HG03460 (cell line): ENCODE data around the gene ZNF783.
"Not testable (repeated sequence)": the region's sequence is repeated elsewhere in the genome, so short reads cannot be mapped to it uniquely, and the experiment has no call there.

Source experiments
- ATAC-seq: cut with Tn5 transposase; IDR thresholded peaks from one replicate; pipeline ENCODE4 v1.9.1; 2021; ENCODE audit not compliant: unreplicated experiment

Gene ZNF783

DNA sequence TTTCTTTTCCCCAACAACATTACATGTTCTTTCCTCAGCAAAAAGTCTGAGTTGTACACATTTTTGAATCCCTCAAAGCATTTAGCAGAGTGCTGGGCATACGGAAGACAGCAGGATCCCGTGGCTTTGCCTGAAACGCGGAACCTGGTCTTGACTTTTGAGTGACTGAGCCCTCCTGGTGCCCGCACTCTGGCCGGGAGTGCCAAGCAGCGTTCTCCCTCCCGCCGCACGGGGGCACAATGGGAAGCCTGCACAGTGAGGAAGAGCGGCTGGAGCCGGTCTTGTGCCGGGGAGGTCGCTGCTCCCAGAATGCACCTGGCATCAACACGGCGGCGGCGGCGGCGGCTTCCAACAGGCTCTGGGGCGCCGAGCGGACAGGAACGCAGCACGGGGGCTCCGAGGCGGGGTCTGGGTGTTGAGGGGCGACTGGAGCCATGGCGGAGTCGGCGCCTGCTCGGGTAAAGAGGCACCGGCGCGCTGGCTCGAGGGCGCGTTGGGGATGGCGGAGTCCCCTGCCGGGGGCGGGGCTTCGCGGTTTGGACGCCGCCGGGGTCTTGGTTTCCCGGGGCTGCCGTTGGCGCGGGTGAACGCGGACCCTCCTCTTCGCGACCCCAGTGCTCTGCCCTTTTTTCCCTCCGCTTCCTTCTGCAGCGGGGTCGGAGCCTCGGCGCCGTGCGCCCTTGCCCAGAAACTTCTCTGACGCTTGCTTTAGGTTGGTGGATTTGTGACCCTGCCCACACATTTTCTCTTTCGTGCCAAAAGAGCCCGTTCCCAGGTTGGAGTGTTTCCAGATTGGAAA lies 22.5 kb upstream of the ZNF783 start, which contains the start of gene ZNF212:
Gene ZNF212, plus strand, starts transcription at position 307 of the 799 bp plus-strand sequence. Its CDS starts 128 bp downstream, at position 435.
- ATAC-seq: peak; percentile 100

GRCh38 chr7:149240637-149241036 lies 21.4 kb upstream of the ZNF783 start:
- no peak for ATAC-seq

DNA sequence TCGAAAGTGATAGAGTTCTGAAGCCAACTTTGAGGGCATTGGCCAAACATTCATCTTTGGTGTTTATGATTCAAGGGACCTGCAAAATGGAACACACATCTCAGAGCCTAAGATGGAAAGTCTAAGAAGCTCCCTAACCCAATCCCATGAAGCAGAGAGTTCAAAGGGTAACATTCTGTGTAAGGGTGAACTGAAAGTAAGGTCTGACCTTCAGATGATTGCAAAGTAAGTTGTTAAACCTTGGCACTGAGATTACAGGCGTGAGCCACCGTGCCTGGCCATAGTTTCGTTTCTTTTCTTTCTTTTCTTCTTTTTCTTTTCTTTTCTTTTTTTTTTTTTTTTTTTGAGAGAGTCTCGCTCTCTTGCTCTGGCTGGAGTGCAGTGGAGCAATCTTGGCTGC lies 20.3 kb upstream of the ZNF783 start:
- no peak for ATAC-seq

DNA sequence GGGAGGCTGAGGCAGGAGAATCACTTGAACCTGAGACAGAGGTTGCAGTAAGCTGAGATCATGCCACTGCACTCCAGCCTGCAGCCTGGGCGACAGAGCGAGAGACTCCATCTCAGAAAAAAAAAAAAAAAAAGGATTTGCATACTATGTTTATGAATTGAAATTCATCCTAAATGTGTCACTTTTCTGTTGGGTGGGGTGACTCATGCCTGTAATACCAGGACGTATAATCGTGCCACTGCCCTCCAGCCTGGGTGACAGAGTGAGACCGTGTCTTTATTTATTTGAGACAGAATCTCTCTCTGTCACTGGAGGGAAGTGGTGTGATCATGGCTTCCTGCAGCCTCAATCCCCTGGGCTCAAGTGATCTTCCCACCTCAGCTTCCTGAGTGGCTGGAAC lies 16.8 kb upstream of the ZNF783 start:
- peak; percentile 48 for ATAC-seq

DNA sequence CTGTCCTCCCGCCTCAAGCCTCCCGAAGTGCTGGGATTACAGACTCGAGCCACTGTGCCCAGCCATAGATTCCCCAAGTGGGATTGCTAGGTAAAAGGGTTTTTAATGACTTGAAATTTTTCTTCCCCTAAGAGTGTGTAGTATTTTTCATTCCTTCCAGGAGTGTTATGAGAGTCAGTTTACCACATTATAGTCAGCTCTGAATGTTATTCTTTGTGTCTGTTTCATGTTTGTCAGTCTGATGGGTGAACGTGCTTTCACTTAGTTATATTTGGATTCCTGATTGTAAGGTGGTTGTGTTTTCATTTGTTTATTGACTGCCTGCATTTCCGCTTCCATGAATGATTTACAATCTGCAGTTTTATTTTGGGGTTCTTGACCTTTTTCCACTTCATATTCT lies 16.3 kb upstream of the ZNF783 start:
- ATAC-seq: peak; percentile 15

DNA sequence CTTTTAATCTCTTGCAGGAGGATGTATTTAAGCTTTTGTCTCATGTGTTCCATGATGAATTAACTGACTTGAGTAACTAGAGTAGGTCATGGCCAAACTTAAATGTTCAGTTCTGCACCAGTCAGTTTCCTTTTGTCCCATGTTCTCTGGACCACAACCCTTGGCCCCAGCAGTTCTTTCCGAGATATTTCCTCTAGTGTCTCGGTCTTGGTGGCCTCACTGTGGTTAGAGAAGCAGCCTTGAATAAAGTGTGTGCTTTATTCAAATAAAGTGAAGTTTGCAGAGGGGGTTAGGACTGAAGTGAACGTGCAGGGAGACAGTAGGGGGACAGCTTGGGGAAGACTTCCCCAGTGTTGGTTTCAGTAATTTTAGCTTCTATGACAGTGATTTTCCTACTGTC lies 13.2 kb upstream of the ZNF783 start:
- no peak for ATAC-seq

DNA sequence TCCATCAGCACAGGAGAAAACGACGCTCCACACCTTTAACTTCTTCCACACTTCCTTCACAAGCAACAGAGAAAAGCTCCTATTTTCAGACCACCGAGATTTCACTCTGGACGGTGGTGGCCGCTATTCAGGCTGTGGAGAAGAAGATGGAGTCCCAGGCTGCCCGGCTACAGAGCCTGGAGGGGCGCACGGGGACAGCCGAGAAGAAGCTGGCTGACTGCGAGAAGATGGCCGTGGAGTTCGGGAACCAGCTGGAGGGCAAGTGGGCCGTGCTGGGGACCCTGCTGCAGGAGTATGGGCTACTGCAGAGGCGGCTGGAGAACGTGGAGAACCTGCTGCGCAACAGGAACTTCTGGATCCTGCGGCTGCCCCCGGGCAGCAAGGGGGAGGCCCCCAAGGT lies 11.8 kb upstream of the ZNF783 start:
- not testable (repeated sequence) for ATAC-seq

DNA sequence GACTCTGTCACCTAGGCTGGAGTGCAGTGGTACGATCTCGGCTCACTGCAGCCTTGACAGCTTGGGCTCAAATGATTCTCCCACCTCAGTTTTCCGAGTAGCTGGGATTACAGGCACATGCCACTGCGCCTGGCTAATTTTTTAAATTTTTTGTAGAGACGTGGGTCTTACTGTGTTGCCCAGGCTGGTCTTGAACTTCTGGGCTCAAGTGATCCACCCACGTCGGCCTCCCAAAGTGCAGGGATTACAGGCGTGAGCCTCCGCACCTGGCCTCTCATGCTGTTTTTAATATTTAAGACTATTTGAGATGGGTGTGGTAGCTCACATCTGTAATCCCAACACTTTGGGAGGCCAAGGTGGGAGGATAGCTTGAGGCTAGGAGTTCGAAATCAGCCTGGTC lies 10.5 kb upstream of the ZNF783 start:
- ATAC-seq: not testable (repeated sequence)

- no peak for ATAC-seq
Measured at GRCh38 chr7:149252378-149252777, 9.6 kb upstream of the ZNF783 start.

DNA sequence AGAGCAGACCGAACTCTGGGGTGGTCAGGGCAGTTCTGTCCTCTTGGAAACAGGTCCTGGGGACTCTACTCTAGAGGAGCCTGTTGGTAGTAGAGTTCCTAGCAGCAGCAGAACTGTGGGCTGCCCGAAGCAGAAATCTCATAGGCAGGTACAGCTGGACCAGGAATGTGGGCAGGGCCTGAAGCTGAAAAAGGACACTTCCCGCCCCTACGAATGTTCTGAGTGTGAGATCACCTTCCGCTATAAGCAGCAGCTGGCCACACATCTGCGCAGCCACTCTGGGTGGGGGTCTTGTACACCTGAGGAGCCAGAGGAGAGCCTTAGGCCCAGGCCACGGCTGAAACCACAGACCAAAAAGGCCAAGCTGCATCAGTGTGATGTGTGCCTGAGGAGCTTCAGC lies 8.3 kb upstream of the ZNF783 start:
- ATAC-seq: no peak

DNA sequence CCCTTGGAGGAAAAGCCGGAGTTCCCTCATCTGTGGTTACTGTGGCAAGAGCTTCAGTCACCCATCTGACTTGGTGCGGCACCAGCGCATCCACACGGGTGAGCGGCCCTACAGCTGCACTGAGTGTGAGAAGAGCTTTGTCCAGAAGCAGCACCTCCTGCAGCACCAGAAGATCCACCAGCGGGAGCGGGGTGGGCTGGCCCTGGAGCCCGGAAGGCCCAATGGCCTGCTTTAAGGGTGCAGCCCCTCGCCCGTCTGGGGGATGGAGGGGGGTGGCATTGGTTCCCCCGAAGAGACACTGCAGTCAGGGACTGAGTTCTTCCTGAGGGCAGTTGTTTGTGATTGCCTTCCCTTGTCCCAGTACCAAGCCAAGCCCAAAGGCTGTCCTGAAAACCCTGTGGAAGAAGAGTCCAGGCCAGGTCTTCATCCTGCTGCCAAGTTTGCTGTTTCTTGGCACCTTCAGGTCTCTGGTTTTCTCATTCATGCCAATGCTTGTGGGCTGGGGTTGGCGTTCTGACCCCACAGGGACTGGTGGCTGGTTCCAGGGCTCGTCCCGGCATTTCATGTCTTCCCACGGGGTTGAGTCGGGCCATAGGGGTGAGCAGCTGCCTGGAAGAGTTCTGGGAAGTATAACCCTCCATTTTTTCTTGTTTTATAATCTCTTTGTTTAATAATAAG lies 7.7 kb upstream of the ZNF783 start:
- no peak for ATAC-seq

DNA sequence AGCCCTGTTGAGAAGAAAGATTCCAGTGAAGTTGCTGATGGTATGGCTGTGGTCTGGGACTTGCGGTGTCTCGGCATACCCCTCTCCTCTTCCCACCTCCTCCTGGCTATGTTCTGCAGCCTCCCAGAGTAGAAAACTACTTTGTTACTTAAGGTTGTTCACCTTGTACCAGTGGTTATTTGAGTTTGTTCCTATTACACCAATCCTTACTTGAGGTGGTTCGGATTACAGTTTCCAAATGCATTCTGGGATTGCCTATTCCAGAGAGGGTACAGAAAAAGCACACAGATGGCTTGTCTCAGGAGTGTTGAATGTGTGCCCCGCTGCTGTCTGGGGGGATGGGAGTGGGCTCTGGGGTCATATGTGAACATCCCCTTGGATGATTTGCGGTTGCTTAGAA lies 6.8 kb upstream of the ZNF783 start:
- no peak for ATAC-seq

GRCh38 chr7:149256568-149256967 lies 5.4 kb upstream of the ZNF783 start:
- ATAC-seq: no peak

DNA sequence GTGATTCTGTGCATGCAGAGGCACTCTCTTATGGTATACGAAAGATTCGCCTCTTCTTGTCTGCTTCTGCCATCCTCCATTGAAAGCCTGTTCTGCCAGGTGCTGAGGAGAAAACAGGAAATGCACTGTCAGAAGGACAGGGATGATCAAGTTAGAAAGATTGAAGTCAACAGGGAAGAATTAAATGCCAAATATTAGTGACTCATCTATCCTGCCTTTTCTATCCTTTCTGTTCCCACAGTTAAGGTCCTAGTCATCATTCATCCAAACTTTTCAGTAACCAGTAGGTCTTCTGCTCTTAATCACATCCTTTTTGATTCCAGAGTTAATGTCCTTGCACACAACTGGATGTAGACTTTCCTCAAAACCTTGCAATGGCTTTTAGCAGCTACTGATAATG lies 4.8 kb upstream of the ZNF783 start:
- no peak for ATAC-seq

DNA sequence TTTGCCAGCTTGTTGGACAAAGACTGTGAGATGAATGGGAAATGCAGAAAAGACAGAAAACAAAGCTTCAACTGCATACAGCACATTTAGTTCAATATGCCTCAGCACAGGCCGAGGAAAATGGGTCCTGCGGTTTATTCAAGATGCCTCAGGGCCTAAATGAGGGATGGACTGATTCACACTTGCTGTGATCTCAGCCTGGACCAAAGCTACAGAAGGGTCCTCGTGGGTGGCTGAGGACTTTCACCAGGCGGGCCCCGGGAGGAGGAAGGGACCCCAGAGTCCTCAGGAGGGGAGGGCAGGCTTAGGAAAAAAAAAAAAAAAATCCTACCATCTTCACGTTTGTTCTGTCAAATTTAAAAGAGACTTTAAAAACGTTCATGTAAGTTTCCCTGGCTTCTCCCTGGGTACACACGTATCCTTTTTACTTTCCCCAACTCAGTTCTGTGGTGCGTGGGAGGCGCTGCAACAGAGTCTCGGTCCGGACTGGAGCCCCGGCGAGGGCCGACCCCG lies 624 bp upstream of the ZNF783 start:
- ATAC-seq: no peak

- no peak for ATAC-seq
Measured at GRCh38 chr7:149266451-149266850, 4.5 kb downstream of the ZNF783 start.

GRCh38 chr7:149267733-149268132 lies 5.7 kb downstream of the ZNF783 start:
- no peak for ATAC-seq

- ATAC-seq: not testable (repeated sequence)
Measured at GRCh38 chr7:149274424-149274823, 12.4 kb downstream of the ZNF783 start.

GRCh38 chr7:149277871-149278270 lies 15.9 kb downstream of the ZNF783 start:
- no peak for ATAC-seq

DNA sequence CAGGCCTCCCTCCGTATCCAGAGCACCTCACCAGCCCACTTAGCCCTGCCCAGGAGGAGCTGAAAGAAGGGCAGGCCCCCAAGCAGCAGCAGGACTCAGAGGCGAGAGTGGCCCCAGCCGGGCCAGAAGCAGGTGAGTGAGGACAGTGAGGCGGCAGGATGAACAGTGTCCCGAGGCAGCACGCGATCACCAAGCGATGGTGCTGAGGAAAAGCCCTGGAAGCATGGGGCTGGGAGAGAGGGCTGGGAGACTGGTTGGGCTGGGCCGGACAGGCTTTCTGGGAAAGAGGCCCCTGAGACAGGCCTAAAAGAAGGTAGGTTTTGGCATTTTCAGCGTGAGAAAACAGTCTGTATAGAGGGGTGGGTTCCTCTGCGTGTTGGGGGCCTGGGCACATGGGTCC lies 16.4 kb downstream of the ZNF783 start:
- no peak for ATAC-seq

DNA sequence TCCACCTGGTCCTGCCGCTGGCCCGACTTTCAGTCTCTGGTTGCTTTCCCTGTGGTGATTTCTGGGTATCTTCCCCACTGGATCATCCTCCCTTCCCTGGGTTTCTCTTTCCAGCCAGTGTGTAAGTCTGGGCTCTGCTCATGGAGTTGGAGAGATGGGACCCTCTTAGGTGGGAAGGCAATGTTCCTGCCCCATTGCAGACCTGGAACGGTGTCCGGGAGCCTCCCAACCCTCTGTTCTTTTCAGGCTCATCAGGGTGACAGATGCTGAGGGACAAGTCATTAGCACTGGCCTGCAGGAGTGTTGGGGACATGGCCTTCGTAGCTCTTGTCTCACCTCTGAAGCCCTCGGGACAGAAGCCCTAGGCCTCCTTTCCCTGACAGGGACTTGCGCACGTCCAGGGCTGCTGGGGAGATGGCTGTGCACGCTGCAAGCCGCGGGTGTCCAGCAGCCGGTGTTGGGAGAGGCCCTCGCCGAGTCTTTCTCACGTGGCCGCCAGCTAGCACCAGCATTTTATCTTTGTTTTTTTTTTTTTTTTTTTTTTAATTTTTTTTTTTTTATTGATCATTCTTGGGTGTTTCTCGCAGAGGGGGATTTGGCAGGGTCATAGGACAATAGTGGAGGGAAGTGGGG lies 17.2 kb downstream of the ZNF783 start:
- no peak for ATAC-seq

- ATAC-seq: no peak
Measured at GRCh38 chr7:149280151-149280550, 18.2 kb downstream of the ZNF783 start.
